K562 (cell line): ENCODE measurements around the gene ZNF277. TPM values are rescaled to one million over a fixed set of nuclear protein-coding genes. Genes with fewer than 3 reads are reported as not detected.

Experiments used
- ATAC-seq: fragments of 200-7000 bp; cut with Tn5 transposase; 3 replicates; pipeline ENCODE4 v1.9.1; 2020; ENCODE audit warnings: moderate library complexity
- BruUV-seq: library from RNA; stranded (reverse); fragments of 400-500 nt; replicated peaks from 2 replicates; lab custom pipeline; 2021; lab: Mats Ljungman, UMichigan
- CTCF ChIA-PET: fragments of 300-600 bp; formaldehyde crosslinking; extraction: SDS; loops from one replicate; lab custom pipeline; 2021; ENCODE audit warnings: low intra/inter-chr PET ratio; lab: Yijun Ruan, JAX
- POLR2A ChIA-PET: fragments of 300-600, 350-650 bp; sonication (Branson Sonifier 250); formaldehyde crosslinking; extraction: SDS; loops from one replicate; lab custom pipeline; 2021; ENCODE audit warnings: antibody characterized with exemption, inconsistent platforms; lab: Yijun Ruan, JAX
- DNase-seq, 4 experiments: peaks; one replicate each; pipeline versions ENCODE4 v3.0.0 to v3.0.0-alpha.2; 2011 to 2018; ENCODE audit warnings: low spot score in 3 of 4, mixed read lengths in 3 of 4; ENCODE audit errors: extremely low read depth in 1 of 4
- FAIRE-seq: peaks from 2 replicates; lab custom pipeline; 2011; peaks lifted over from hg19 to GRCh38; lab: Jason Lieb, UNC
- H2AFZ ChIP-seq: 2 replicates; pipeline ENCODE4 v1.6.0; 2011; ENCODE audit warnings: low read depth, low read length, control low read depth, inconsistent platforms
- H3K27ac ChIP-seq: fragments of 200-600 bp; 3 replicates; pipeline ENCODE4 v1.8.0; 2011; ENCODE audit warnings: low read depth, mild to moderate bottlenecking, control low read depth, inconsistent platforms, low read length, moderate library complexity, mixed read lengths; ENCODE audit errors: extremely low read depth
- H3K27me3 ChIP-seq, 2 experiments: fragments of 300-600 bp in 1 of 2; 2 replicates in 1 of 2; 3 replicates in 1 of 2; pipeline versions ENCODE4 v1.6.0 to v1.8.0; 2011; ENCODE audit warnings: inconsistent platforms in 2 of 2, low read length in 2 of 2, mild to moderate bottlenecking in 1 of 2, mixed read lengths in 1 of 2, moderate library complexity in 1 of 2; ENCODE audit not compliant: control insufficient read depth in 2 of 2, insufficient read depth in 2 of 2
- H3K36me3 ChIP-seq: fragments of 300-600 bp; 3 replicates; pipeline ENCODE4 v1.8.0; 2011; ENCODE audit warnings: mild to moderate bottlenecking, low read length, inconsistent platforms; ENCODE audit not compliant: control insufficient read depth, insufficient read depth
- H3K4me1 ChIP-seq, 2 experiments: fragments of 200-600 bp in 1 of 2; replicated peaks in 1 of 2; 2 replicates in 1 of 2; 3 replicates in 1 of 2; pipeline versions ENCODE4 v1.5.1 to v1.8.0; 2011; ENCODE audit warnings: inconsistent platforms in 2 of 2, low read length in 2 of 2, mild to moderate bottlenecking in 1 of 2, mixed read lengths in 1 of 2, moderate library complexity in 1 of 2; ENCODE audit not compliant: control insufficient read depth in 2 of 2, insufficient read depth in 2 of 2
- H3K4me2 ChIP-seq: 2 replicates; pipeline ENCODE4 v1.6.1; 2011; ENCODE audit warnings: low read length, control low read depth, inconsistent platforms, mixed read lengths; ENCODE audit not compliant: insufficient read depth
- H3K4me3 ChIP-seq: fragments of 200-600 bp; sonication (generic), shearing (Covaris generic); 2 replicates; pipeline ENCODE4 v1.5.1; 2016; ENCODE audit warnings: control low read depth, inconsistent platforms
- H3K79me2 ChIP-seq: fragments of 200-600 bp; 3 replicates; pipeline ENCODE4 v1.8.0; 2011; ENCODE audit warnings: low read length, inconsistent platforms; ENCODE audit not compliant: control insufficient read depth, insufficient read depth
- H3K9ac ChIP-seq, 2 experiments: 2 replicates each; pipeline versions ENCODE4 v1.6.0 to v1.6.1; 2011; ENCODE audit warnings: low read depth in 2 of 2, low read length in 2 of 2, control low read depth in 1 of 2, inconsistent platforms in 1 of 2, mild to moderate bottlenecking in 1 of 2, mixed read lengths in 1 of 2; ENCODE audit not compliant: insufficient read depth in 1 of 2
- H3K9me1 ChIP-seq: one replicate; pipeline ENCODE4 v1.6.0; 2011; ENCODE audit warnings: inconsistent platforms, mild to moderate bottlenecking, low read length, moderate library complexity; ENCODE audit not compliant: control insufficient read depth, insufficient read depth
- H3K9me3 ChIP-seq: replicated peaks from 2 replicates; pipeline ENCODE4 v1.5.1; 2011; ENCODE audit warnings: low read depth, low read length, inconsistent platforms; ENCODE audit not compliant: control insufficient read depth, insufficient read depth
- H4K20me1 ChIP-seq: replicated peaks from 2 replicates; pipeline ENCODE4 v1.6.1; 2011; ENCODE audit warnings: low read length, inconsistent platforms, mixed read lengths; ENCODE audit not compliant: control insufficient read depth, insufficient read depth
- ARID3B ChIP-seq: fragments of 250-450 bp; sonication (Bioruptor Pico); IDR thresholded peaks from 2 replicates; pipeline ENCODE4 v1.4.0; 2020; ENCODE audit warnings: borderline replicate concordance
- BACH1 ChIP-seq: fragments of 200-800 bp; sonication (Bioruptor generic); IDR thresholded peaks from 2 replicates; pipeline ENCODE4 v1.6.1; 2016; ENCODE audit warnings: missing genetic modification characterization, missing compliant biosample characterization
- E2F4 ChIP-seq: sonication (generic); formaldehyde crosslinking; IDR thresholded peaks from 2 replicates; pipeline ENCODE4 v1.8.0; 2022; ENCODE audit warnings: mild to moderate bottlenecking, low read depth, missing genetic modification reagents
- ETS2 ChIP-seq: IDR thresholded peaks from 2 replicates; pipeline ENCODE4 v1.6.1; 2016; ENCODE audit warnings: borderline replicate concordance, missing genetic modification characterization, mild to moderate bottlenecking, moderate library complexity, missing compliant biosample characterization; ENCODE audit not compliant: poor library complexity, severe bottlenecking
- MBD1 ChIP-seq: fragments of 250-450 bp; sonication (Bioruptor Pico); IDR thresholded peaks from 2 replicates; pipeline ENCODE4 v1.8.0; 2022; ENCODE audit warnings: inconsistent platforms
- MECOM ChIP-seq: fragments of 250-450 bp; sonication (Bioruptor Pico); IDR thresholded peaks from 2 replicates; pipeline ENCODE4 v1.8.0; 2022; ENCODE audit warnings: inconsistent platforms
- MYC ChIP-seq, 2 experiments: fragments of 250-450 bp in 1 of 2; sonication (Bioruptor Pico) in 1 of 2; IDR thresholded peaks; 2 replicates each; pipeline versions ENCODE4 v1.5.1 to v1.6.1; 2012 to 2021; ENCODE audit warnings: low read depth in 2 of 2, borderline replicate concordance in 1 of 2, improper control_type of control experiment in 1 of 2, low read length in 1 of 2, mild to moderate bottlenecking in 1 of 2, moderate library complexity in 1 of 2
- SMARCE1 ChIP-seq: fragments of 450-650 bp; IDR thresholded peaks from 2 replicates; pipeline ENCODE4 v1.7.1; 2016; ENCODE audit warnings: mild to moderate bottlenecking
- SP2 ChIP-seq: IDR thresholded peaks from 2 replicates; pipeline ENCODE4 v1.6.1; 2011; ENCODE audit warnings: mild to moderate bottlenecking, low read depth, low read length, moderate library complexity; ENCODE audit not compliant: poor library complexity, severe bottlenecking; ENCODE audit errors: extremely low read depth
- TOE1 ChIP-seq, 2 experiments: fragments of 450-650 bp in 1 of 2; sonication (generic) in 1 of 2; formaldehyde crosslinking in 1 of 2; IDR thresholded peaks; 2 replicates each; pipeline versions ENCODE4 v1.7.1 to v1.8.0; 2016 to 2022; ENCODE audit warnings: borderline replicate concordance in 2 of 2, mild to moderate bottlenecking in 2 of 2, antibody characterized with exemption in 1 of 2, inconsistent platforms in 1 of 2, low read depth in 1 of 2, missing genetic modification reagents in 1 of 2, moderate library complexity in 1 of 2
- ZFP36 ChIP-seq: fragments of 150-350 bp; IDR thresholded peaks from 2 replicates; pipeline ENCODE4 v1.6.1; 2018; ENCODE audit warnings: low read length, low read depth; ENCODE audit not compliant: partially characterized antibody
- ZNF277 ChIP-seq: fragments of 250-450 bp; sonication (Bioruptor Pico); IDR thresholded peaks from 2 replicates; pipeline ENCODE4 v1.8.0; 2022; ENCODE audit warnings: inconsistent platforms, mild to moderate bottlenecking, moderate library complexity, borderline replicate concordance
- ZNF280A ChIP-seq: fragments of 450-650 bp; IDR thresholded peaks from 2 replicates; pipeline ENCODE4 v1.6.1; 2018; ENCODE audit warnings: mild to moderate bottlenecking, low read depth; ENCODE audit not compliant: partially characterized antibody
- WGBS: fragments of 100-300 bp; shearing (Covaris generic); methylation state at CpG from one replicate; pipeline ENCODE4 v1.1.6; 2016; ENCODE audit warnings: low coverage, mixed read lengths; ENCODE audit not compliant: insufficient coverage; ENCODE audit errors: missing lambda C conversion rate; 5-methylcytosine and 5-hydroxymethylcytosine counted together
- in situ Hi-C: fragments of 300-500 bp; cut with MboI; formaldehyde crosslinking; loops from 4 replicates; pipeline ENCODE4 v1.15.0; 2018; ENCODE audit warnings: inconsistent platforms, mixed read lengths
- intact Hi-C: fragments of 100-400 bp; cut with micrococcal nuclease; formaldehyde crosslinking; loops from 2 replicates; pipeline ENCODE4 v1.14.2; 2022
- polyA plus RNA-seq, 8 experiments: library from polyadenylated mRNA; depleted of rRNA in 4 of 8; stranded (reverse) in 5 of 8; unstranded in 3 of 8; fragments of >200 nt; fragmentation: Nextera tagmentation in 2 of 8; fragmentation: Illumina TruSeq in 1 of 8; extraction: Ambion mirVana in 2 of 8; extraction: Trizol in 1 of 8; gene quantifications; 2 replicates each; pipeline versions ENCODE4 v1.2.1 to v1.2.3, GENCODE V29; 2011 to 2014; ENCODE audit warnings: inconsistent platforms in 1 of 8, missing spikeins in 1 of 8
- total RNA-seq, 7 experiments: library from RNA; depleted of rRNA in 6 of 7; stranded (reverse); fragments of >200 nt in 6 of 7; fragmentation: Illumina TruSeq in 2 of 7; extraction: Trizol in 2 of 7; gene quantifications; 2 replicates each; pipeline versions ENCODE4 v1.2.1 to v1.2.3, GENCODE V29; 2011 to 2021; ENCODE audit warnings: low replicate concordance in 1 of 7

The ZNF277 gene
- total and polyA plus RNA-seq, 9 of the 15 experiments (the other 6 are each of a cell fraction or from before 2014, with no cell fraction given) = 18.8 to 33.5 (median 27.7) TPM

GRCh38 chr7:112365551-112365950, 159.1 kb downstream of the ZNF277 start:
- Histone ChIP-seq H3K9ac (no peak overlapping the region), H3K4me1 (no peaks in the 10 kb centered on the region), H3K9me1 (no peaks in the 10 kb centered on the region), H3K27ac (no peak overlapping the region), H4K20me1 (no peaks in the 10 kb centered on the region), H3K36me3 (no peaks in the 10 kb centered on the region), H3K79me2 (no peaks in the 10 kb centered on the region), H3K4me2 (no peak overlapping the region), H2AFZ (no peak overlapping the region), H3K27me3 (peaks cover 15 to 32% of the 10 kb centered on the region in 2 experiments; a peak in 4 of 5 replicates), H3K9me3 (no peaks in the 10 kb centered on the region), H3K4me3 (no peak overlapping the region)
- intact Hi-C loops = no loop called here
- in situ Hi-C loops = no loop called here
- no peak for ATAC-seq
- CTCF ChIA-PET = no interaction called here
- FAIRE-seq = no peak
- 0% methylated on average over 3 of the region's 3 CpGs for WGBS
- DNase-seq = no peak
- POLR2A ChIA-PET = interaction anchor here (1.0 kb wide), 1 partner anchor 9 kb away, joined by 3 read pairs; no protein-coding TSS in a partner anchor
- BruUV-seq = no TSS peak
- TF ChIP-seq E2F4 (CRISPR knock-in tag) = no peak
- TF ChIP-seq MECOM (CRISPR knock-in tag) = no peak
- no peak for TF ChIP-seq ARID3B (CRISPR knock-in tag)
- no peak for TF ChIP-seq SP2
- no peak for TF ChIP-seq ZNF280A
- TF ChIP-seq BACH1 (tag) = no peak
- TF ChIP-seq ZNF277 (CRISPR knock-in tag) = no peak
- TF ChIP-seq MBD1 (CRISPR knock-in tag) = no peak
- no peak for TF ChIP-seq TOE1 (IDR thresholded peaks at IDR 0.05; ENCODE audit: borderline replicate concordance)
- TF ChIP-seq TOE1 (CRISPR knock-in tag; IDR thresholded peaks at IDR 0.05; ENCODE audit: borderline replicate concordance, low read depth) = no peak
- TF ChIP-seq MYC (IDR thresholded peaks at IDR 0.05; ENCODE audit: low read depth, low read length) = no peak
- TF ChIP-seq MYC (CRISPR knock-in tag; IDR thresholded peaks at IDR 0.05; ENCODE audit: borderline replicate concordance, low read depth) = no peak
- no peak for TF ChIP-seq ETS2
- no peak for TF ChIP-seq ZFP36
- no peak for TF ChIP-seq SMARCE1
